ENCODE data around the gene DIABLO. TPM values are rescaled to one million over a fixed set of nuclear protein-coding genes. Genes with fewer than 3 reads are reported as not detected.
A peak's percentile ranks its signal among the peaks of the same experiment; 100 is the strongest.

Gene DIABLO
- total and polyA plus RNA-seq, 9 of the 15 experiments (the other 6 are each of a cell fraction or from before 2014, with no cell fraction given) = 37.3 to 101 (median 80.1) TPM

DNA sequence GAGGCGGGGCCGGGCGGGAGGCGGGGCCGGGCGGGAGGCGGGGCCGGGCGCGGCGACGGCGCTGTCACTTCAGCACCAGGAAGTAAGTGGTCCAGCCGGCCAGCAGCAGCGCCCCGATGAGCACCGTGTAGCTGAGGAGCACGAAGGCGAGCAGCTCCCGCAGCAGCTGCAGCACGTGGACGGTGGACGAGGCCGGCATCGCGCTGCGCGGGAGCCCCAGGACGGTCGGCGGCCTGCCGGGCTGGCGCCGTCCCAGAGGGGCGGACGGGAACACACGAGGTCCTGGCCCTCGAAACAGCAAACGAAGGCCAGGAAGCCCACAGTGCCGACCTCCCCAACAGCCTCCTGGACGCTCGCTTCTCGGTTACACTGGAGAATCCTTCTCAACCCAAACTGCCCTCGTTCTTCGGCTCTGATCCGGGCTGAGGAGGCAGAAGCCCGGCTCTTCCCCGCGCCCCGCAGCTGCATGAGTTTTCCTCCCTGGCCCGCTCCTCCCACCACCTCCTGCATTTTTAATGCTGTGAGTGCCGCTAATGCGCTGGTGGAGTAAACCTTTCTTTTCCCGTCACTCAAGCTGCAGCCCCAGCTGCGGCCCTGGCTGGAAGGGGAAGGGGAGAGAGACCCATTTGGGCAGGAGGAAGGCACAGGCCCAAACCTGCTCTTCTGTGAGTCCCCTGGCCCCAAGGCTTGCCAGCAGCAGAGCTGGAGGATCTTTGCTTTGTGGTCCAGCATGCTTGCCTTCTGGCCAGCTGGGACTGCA, 694 bp upstream of the DIABLO start (continued):
- TF ChIP-seq, protein P1, sequence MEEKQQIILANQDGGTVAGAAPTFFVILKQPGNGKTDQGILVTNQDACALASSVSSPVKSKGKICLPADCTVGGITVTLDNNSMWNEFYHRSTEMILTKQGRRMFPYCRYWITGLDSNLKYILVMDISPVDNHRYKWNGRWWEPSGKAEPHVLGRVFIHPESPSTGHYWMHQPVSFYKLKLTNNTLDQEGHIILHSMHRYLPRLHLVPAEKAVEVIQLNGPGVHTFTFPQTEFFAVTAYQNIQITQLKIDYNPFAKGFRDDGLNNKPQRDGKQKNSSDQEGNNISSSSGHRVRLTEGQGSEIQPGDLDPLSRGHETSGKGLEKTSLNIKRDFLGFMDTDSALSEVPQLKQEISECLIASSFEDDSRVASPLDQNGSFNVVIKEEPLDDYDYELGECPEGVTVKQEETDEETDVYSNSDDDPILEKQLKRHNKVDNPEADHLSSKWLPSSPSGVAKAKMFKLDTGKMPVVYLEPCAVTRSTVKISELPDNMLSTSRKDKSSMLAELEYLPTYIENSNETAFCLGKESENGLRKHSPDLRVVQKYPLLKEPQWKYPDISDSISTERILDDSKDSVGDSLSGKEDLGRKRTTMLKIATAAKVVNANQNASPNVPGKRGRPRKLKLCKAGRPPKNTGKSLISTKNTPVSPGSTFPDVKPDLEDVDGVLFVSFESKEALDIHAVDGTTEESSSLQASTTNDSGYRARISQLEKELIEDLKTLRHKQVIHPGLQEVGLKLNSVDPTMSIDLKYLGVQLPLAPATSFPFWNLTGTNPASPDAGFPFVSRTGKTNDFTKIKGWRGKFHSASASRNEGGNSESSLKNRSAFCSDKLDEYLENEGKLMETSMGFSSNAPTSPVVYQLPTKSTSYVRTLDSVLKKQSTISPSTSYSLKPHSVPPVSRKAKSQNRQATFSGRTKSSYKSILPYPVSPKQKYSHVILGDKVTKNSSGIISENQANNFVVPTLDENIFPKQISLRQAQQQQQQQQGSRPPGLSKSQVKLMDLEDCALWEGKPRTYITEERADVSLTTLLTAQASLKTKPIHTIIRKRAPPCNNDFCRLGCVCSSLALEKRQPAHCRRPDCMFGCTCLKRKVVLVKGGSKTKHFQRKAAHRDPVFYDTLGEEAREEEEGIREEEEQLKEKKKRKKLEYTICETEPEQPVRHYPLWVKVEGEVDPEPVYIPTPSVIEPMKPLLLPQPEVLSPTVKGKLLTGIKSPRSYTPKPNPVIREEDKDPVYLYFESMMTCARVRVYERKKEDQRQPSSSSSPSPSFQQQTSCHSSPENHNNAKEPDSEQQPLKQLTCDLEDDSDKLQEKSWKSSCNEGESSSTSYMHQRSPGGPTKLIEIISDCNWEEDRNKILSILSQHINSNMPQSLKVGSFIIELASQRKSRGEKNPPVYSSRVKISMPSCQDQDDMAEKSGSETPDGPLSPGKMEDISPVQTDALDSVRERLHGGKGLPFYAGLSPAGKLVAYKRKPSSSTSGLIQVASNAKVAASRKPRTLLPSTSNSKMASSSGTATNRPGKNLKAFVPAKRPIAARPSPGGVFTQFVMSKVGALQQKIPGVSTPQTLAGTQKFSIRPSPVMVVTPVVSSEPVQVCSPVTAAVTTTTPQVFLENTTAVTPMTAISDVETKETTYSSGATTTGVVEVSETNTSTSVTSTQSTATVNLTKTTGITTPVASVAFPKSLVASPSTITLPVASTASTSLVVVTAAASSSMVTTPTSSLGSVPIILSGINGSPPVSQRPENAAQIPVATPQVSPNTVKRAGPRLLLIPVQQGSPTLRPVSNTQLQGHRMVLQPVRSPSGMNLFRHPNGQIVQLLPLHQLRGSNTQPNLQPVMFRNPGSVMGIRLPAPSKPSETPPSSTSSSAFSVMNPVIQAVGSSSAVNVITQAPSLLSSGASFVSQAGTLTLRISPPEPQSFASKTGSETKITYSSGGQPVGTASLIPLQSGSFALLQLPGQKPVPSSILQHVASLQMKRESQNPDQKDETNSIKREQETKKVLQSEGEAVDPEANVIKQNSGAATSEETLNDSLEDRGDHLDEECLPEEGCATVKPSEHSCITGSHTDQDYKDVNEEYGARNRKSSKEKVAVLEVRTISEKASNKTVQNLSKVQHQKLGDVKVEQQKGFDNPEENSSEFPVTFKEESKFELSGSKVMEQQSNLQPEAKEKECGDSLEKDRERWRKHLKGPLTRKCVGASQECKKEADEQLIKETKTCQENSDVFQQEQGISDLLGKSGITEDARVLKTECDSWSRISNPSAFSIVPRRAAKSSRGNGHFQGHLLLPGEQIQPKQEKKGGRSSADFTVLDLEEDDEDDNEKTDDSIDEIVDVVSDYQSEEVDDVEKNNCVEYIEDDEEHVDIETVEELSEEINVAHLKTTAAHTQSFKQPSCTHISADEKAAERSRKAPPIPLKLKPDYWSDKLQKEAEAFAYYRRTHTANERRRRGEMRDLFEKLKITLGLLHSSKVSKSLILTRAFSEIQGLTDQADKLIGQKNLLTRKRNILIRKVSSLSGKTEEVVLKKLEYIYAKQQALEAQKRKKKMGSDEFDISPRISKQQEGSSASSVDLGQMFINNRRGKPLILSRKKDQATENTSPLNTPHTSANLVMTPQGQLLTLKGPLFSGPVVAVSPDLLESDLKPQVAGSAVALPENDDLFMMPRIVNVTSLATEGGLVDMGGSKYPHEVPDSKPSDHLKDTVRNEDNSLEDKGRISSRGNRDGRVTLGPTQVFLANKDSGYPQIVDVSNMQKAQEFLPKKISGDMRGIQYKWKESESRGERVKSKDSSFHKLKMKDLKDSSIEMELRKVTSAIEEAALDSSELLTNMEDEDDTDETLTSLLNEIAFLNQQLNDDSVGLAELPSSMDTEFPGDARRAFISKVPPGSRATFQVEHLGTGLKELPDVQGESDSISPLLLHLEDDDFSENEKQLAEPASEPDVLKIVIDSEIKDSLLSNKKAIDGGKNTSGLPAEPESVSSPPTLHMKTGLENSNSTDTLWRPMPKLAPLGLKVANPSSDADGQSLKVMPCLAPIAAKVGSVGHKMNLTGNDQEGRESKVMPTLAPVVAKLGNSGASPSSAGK (IDR thresholded peaks at IDR 0.05) = peak; percentile 100
- TF ChIP-seq PTBP1 (IDR thresholded peaks at IDR 0.05; ENCODE audit: low read depth, low read length) (no peak), ZBTB17 (CRISPR knock-in tag; IDR thresholded peaks at IDR 0.05) (peak; percentile 72; the same call in 1 of the 2 replicates), ZNF282 (CRISPR knock-in tag; IDR thresholded peaks at IDR 0.05) (peak; percentile 99), TGIF2 (CRISPR knock-in tag; IDR thresholded peaks at IDR 0.05) (peak; percentile 94; the same call in 1 of the 2 replicates)
- TF ChIP-seq, protein P2, sequence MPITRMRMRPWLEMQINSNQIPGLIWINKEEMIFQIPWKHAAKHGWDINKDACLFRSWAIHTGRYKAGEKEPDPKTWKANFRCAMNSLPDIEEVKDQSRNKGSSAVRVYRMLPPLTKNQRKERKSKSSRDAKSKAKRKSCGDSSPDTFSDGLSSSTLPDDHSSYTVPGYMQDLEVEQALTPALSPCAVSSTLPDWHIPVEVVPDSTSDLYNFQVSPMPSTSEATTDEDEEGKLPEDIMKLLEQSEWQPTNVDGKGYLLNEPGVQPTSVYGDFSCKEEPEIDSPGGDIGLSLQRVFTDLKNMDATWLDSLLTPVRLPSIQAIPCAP (CRISPR knock-in tag; IDR thresholded peaks at IDR 0.05; ENCODE audit: borderline replicate concordance) = peak; percentile 71; the same call in 1 of the 2 replicates
- TF ChIP-seq, protein P3, sequence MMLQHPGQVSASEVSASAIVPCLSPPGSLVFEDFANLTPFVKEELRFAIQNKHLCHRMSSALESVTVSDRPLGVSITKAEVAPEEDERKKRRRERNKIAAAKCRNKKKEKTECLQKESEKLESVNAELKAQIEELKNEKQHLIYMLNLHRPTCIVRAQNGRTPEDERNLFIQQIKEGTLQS (IDR thresholded peaks at IDR 0.05) = no peak
- TF ChIP-seq, protein P3 (CRISPR knock-in tag; conservative IDR thresholded peaks at IDR 0.05) = peak; percentile 75; the same call in 1 of the 2 replicates
- TF ChIP-seq, protein P4, sequence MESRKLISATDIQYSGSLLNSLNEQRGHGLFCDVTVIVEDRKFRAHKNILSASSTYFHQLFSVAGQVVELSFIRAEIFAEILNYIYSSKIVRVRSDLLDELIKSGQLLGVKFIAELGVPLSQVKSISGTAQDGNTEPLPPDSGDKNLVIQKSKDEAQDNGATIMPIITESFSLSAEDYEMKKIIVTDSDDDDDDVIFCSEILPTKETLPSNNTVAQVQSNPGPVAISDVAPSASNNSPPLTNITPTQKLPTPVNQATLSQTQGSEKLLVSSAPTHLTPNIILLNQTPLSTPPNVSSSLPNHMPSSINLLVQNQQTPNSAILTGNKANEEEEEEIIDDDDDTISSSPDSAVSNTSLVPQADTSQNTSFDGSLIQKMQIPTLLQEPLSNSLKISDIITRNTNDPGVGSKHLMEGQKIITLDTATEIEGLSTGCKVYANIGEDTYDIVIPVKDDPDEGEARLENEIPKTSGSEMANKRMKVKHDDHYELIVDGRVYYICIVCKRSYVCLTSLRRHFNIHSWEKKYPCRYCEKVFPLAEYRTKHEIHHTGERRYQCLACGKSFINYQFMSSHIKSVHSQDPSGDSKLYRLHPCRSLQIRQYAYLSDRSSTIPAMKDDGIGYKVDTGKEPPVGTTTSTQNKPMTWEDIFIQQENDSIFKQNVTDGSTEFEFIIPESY (CRISPR knock-in tag; IDR thresholded peaks at IDR 0.05) = peak; percentile 83
